T1000 (cell line): ENCODE data around the gene SIKE1.
"Not testable (repeated sequence)": the region's sequence is repeated elsewhere in the genome, so short reads cannot be mapped to it uniquely, and the experiment has no call there.

ENCODE experiments used
- DNase-seq: peaks from one replicate; lab custom pipeline; 2025; ENCODE audit warnings: mixed read lengths; lab: John Stamatoyannopoulos, UW

SIKE1 gene

GRCh38 chr1:114780344-114781226 lies at the start of gene SIKE1:
SIKE1 (minus strand) TSS chr1:114780685; CDS start chr1:114780607, 78 bp downstream.
- DNase-seq = peak; percentile 87

- not testable (repeated sequence) for DNase-seq
Observed at GRCh38 chr1:114830075-114830474, 49.6 kb upstream of the SIKE1 start.

GRCh38 chr1:114828251-114828650 lies 47.8 kb upstream of the SIKE1 start:
- no peak for DNase-seq

GRCh38 chr1:114821978-114822377 lies 41.5 kb upstream of the SIKE1 start:
- DNase-seq = no peak

GRCh38 chr1:114820392-114820791 lies 39.9 kb upstream of the SIKE1 start:
- DNase-seq = no peak

- DNase-seq = no peak
Observed at GRCh38 chr1:114819869-114820268, 39.4 kb upstream of the SIKE1 start.

GRCh38 chr1:114804449-114804848 lies 24.0 kb upstream of the SIKE1 start:
- DNase-seq = not testable (repeated sequence)

GRCh38 chr1:114803001-114803400 lies 22.5 kb upstream of the SIKE1 start:
- DNase-seq = no peak

GRCh38 chr1:114794038-114794437 lies 13.6 kb upstream of the SIKE1 start:
- no peak for DNase-seq

GRCh38 chr1:114790581-114790980 lies 10.1 kb upstream of the SIKE1 start:
- DNase-seq = not testable (repeated sequence)

- not testable (repeated sequence) for DNase-seq
Observed at GRCh38 chr1:114786440-114786839, 6.0 kb upstream of the SIKE1 start.

- DNase-seq = no peak
Observed at GRCh38 chr1:114782476-114782875, 2.0 kb upstream of the SIKE1 start.

- DNase-seq = no peak
Observed at GRCh38 chr1:114779722-114780121, 763 bp downstream of the SIKE1 start.

- not testable (repeated sequence) for DNase-seq
Observed at GRCh38 chr1:114776726-114777125, 3.8 kb downstream of the SIKE1 start.

GRCh38 chr1:114771992-114772391 lies 8.5 kb downstream of the SIKE1 start:
- DNase-seq = no peak

GRCh38 chr1:114770989-114771388 lies 9.5 kb downstream of the SIKE1 start:
- no peak for DNase-seq

- DNase-seq = no peak
Observed at GRCh38 chr1:114764689-114765088, 15.8 kb downstream of the SIKE1 start.

GRCh38 chr1:114758256-114758832 lies 22.1 kb downstream of the SIKE1 start:
- no peak for DNase-seq

- DNase-seq = peak; percentile 94
Observed at GRCh38 chr1:114757455-114758255, 22.8 kb downstream of the SIKE1 start, which contains the start of gene CSDE1. CSDE1 (minus strand) TSS chr1:114757984; CDS start chr1:114739890, 18,094 bp downstream.

GRCh38 chr1:114756949-114757454 lies 23.5 kb downstream of the SIKE1 start:
- DNase-seq = no peak

- no peak for DNase-seq
Observed at GRCh38 chr1:114756009-114756892, 24.2 kb downstream of the SIKE1 start.
